ENCODE data around the gene SELENBP1.

DNA sequence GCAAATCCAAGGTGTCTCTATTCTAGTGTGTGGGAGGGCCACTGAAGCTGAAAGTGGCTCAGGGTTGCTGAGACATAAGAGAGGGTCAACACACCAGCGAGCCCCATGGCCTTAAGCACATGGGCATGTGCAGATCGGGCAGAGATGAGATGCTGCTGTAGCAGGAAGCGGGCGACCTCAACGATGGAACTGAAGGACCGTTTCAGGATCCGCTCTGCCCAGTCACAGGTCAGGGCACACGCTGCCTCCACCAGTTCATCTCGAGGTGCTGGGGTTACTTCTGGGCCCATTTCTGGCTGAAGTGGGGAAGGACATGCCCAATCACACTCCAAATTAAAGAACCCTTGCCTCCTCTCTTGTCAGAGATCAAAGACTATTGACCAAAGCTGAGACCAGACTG is 28.9 kb downstream of the SELENBP1 start:
- no peak for TF ChIP-seq CTCF (IDR thresholded peaks at IDR 0.05)
- no peak for TF ChIP-seq POLR2A (IDR thresholded peaks at IDR 0.05)
